HG03103 (cell line): ENCODE measurements around the gene TTLL11.

Experiments
- ATAC-seq: cut with Tn5 transposase; IDR thresholded peaks from one replicate; pipeline ENCODE4 v1.9.1; 2021; ENCODE audit warnings: low read depth; ENCODE audit not compliant: unreplicated experiment

Gene TTLL11

DNA sequence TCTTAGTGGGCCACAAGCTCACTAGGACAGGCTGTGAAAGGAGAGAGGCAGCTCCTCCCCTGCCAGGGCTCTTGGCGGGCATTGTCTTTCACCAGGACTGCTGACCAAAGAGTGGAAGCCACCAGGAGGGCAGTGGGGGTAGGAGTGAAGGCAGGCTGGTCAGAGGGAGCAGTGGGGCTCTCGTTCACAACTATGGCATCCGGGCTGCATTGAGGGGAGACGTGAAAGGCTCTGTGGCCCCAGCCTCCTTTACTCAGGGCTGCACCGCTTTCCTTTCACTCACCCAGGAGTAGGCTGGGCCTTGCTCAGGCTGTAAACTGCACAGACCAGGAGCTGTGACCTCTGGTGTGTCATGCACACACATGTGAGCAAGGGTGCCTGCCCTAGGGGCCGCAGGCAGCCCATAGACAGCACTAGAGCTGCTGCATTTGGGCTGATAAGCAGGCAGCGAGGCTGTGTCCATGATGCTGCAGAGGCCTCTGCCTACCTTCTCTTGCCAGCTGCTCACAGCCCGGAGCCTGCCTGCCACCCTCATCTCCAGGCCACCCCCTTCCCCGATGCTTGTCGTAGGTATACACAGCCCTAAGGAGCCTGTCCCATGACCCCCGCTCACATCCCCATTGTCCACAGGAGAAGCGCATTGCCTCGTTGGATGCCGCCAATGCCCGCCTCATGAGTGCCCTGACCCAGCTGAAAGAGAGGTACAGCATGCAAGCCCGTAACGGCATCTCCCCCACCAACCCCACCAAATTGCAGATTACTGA is 311.2 kb downstream of the TTLL11 start:
- ATAC-seq = no peak

DNA sequence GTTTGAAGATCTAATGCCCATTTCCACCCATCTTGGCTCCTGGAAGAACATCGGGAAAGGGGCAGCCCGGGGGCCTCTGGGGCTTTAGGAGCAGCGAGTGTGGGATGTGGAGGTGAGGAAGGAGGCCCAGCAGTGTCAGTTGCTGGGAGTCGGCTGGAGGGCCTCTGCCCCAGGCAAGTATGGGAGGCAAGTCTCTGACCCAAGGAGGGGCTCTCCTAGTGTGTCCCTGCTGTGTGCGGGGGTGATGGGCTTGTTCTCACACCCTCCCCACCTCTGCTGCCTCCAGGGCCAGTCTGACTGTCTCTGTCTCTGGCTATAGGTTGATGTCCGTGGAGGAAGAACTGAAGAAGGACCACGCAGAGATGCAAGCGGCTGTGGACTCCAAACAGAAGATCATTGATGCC is 312.0 kb downstream of the TTLL11 start:
- ATAC-seq = no peak

DNA sequence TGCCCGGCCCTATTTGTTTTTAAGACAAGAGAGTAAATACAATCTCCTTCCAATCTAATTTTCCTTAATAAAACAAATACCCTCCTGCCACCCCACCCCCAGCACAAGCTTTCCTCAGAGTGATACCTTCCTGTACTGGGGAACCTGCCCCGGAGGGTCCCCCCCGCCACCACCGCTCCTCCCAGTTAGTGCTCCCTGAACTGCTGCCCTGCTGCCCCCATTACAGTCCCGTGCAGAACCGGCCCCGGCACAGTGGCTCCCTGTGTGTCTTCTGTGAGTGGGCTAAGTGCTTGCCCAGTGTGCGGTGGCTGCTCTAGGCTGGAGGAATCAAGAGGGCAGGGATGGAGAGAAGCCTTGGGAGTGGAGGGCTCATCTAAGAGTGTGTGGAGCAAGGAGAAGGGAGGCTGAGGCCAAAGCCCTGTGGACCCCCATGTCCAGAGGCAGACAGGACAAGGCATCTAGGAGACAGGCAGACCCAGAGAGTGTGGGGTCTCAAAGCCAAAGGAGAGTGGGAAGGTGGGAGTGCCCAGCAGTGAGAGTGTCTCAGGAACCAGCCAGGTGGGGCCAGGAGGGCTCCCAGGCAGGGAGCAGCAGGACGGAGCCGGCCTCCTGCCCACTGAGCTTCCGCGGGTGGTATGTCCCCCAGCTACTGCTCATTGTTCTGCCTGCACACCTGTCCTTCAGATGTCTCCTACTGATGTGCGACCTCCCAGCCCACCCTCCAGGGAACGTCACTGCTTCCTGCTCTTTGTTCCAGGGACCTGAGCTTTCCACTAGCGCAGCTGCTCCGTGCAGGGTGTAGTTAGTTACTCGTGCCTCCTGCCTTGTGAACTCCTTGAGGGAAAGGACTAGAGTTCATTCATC is 312.7 kb downstream of the TTLL11 start:
- no peak for ATAC-seq

DNA sequence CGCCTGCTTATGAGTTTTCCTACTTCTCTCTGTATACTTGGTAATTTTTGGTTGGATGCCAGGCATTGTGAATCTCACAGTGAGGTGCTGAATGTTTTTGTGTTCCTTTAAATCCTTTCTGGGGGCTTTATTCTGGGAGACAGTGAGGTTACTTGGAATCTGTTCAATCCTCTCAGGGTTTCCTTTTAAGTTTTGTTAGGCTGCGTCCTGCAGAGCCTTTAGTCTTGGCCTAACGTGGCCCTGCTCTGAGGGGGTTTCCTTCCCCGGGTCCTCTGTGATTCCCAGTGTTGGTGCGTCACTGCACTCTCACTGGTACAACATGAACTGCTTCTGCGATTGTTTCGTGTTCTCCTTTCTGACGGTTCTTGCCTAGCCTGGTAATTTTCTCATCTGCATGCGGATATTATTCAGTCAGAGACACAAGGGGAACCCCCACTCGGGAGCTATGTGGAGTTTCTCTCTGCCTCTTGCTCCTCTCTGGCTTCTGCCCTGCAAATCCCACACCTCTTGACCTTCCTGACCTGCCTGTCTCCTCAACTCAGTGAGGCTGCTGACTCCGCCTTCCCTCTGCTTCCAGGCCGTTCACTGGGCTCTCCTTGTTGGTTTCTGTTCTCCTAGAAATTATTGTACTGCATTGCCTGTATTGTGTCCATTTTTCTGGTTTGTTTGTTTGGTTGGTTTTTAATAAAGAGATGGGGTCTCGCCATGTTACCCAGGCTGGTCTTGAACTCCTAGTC is 313.6 kb downstream of the TTLL11 start:
- no peak for ATAC-seq

DNA sequence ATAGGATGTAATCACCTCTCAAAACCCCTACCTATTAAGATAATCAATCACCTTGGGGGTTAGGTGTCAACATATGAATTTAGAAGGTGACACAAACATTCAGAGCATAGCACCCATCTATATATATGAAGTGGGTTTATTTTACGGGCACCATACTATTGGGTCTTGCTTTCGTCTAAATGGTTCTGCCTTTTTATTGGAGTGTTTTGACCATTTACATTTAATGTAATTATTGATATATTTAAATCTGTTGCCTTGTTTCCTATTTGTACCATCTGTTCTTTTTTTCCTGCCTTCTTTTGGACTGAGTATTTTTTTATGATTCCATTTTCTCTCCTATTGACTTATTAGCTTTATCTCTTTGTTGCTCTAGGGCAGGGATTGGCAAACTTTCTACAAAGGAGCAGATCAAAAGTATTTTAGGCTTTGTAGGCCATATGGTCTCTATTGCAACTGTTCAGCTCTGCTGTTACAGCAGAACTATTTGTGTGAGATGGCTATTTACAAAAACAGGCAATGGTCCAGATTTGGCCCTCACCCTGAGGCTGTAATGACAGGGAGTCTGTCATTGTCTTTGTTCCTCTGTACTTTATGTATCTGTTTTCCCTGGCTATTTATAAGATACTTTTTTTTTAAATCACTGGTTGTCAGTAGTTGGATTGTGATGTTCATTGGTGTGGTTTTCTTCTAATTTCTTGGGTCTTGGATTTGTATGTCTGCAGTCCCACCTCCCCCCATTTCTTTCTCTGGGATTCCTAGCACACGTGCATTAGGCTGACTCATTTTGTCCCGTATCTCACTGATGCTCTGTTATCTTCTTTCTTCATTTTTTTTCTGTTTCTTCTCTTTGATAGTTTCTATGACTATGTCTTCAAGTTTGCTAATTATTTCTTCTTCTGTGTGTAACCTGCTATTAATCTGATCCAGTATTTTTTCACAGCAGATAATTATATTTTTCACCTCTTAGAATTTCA is 314.6 kb downstream of the TTLL11 start:
- no peak for ATAC-seq

DNA sequence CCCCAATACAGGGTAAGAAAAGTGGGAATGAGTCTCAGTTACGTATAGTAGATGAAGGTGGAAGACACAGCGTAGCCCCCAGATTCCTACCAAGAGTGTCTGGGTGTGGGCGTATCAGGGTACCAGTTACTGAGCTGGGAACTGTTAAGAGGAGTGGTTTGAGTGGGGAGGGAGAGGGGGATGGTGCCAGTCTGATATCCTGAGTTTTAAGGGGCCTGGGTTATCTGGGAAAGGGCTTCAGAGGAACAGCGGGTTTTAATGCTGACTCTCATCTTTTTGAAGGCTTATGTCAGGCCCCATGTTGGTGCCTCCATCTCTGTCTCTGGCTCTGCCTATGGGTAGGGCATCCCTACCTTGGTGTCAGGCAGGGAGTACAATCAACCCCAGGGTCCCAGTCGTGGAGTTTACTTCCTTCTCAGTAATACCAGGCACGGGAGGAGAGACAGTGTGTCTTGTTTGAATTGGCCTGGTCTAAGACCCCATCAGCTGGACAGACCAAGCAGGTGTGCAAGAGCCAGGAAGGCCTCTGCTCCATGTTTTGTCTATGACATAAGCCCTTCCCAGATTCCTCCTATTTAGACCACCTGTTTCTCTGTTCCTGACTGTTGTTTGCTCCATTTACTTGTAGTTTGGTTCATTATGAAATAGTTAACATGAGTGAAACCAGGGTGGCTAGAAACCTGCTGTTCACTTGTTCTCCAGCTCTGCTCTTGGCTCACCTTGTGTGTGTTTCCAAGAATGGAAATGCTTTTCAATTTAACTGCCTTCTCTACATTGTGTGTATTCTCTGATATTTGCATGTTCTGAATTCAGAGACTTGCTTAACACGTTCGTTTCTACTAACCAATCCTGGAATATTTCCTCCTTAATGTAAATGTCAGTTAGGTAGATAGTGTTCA is 316.1 kb downstream of the TTLL11 start:
- no peak for ATAC-seq

DNA sequence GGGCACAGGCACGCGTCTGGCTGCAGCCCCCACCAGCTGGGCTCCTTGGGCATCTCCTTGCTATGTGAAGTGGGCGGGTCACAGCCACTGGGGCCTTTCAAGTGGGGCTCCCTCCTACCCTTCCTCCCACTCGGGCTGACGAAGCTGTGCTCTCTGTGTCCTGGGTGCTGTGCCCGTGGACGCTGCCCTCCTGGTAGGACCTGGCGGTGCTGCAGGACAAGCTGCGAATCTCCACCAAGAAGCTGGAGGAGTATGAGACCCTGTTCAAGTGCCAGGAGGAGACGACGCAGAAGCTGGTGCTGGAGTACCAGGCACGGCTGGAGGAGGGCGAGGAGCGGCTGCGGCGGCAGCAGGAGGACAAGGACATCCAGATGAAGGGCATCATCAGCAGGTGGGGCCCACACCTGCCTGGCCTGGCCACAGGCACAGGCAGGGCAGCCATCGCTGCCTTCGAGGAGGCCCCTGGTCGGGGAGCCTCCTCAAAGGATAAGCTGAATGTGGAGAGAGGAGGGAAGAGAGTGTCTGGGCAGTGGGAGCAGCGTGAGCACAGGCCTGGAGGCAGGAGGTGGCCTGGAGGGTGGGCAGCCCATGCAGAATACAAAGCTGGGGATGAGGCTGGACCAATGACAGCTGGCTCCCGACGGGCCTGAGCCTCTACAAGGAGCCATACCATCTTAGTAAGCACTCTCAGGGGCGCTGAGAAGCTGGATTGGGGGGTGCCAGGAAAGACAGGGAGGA is 316.9 kb downstream of the TTLL11 start:
- no peak for ATAC-seq

DNA sequence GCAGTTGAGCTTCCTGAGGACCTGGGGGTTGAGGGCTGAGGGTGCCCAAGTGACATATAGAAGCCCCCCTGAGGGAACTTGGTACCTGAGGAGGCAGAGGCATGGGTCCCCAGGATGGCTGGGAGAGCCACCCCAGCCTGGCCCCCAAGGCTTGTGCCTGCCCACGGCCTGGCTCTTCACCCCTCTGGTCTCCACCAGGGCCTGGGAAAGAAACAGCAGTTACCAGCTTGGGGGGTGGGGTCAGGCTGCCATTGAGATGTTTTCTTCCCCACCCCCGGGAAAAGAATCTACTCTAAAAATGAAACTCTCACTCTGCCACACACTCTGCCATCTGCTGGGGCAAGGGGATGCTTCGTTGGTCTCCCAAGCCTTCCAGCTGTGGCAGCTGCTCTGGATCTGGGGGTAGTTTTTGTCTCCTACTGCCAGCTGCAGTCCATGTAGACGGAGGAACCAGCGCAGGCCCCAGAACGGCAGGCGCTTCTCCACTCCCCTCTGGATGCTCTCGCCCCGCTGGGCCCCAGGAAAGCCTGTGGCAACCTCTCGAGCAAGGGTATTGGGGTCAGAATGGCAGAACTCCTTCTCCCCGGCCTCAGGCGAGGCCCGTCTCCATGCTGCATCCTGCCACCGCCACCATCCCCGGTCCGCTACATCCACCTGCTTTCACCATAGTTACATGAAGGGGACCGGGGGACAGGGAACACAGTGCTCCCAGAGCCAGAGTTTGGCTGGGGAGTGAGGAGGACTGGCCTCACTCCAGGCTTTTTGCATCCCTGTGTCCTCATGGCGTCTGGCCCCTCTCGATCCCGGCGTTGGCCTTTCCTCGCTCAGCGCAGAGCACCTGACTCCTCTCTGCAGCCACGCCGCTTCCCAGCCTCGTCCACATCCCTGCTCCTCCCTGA is 318.1 kb downstream of the TTLL11 start:
- no peak for ATAC-seq

DNA sequence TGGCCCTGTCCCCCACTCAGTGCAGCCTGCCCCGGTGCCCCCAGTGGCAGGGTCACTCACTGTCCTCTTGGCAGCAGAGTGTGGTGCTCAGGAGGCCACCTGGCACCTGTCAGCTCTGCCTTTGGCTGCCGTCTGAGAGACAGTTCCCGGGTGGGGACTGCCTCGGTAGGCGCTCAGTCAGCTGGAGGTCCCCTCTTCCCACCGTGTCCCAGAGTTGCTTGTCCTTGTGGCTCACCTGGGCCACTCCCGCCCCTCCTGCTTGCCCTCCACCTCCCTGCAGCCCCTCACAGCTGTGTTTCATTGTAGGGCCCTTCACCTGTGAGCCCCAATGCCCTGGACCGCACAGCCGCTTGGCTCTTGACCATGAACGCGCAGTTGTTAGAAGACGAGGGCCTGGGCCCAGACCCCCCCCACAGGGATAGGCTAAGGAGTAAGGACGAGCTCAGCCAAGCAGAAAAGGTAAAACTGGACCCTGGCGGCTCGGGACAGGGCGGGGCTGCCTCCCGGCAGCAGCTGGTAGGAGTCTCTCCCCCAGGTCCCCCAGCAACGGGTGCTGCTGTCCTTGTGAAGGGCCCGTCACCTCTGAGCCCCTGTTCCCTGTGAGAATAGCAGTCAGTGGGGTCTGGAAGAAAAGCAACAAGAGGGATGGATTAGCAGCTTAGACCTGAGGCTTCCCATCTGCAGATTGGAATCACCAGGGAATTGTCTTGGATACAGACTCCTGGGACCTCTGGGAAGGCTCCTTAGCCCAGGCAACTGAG is 319.0 kb downstream of the TTLL11 start:
- no peak for ATAC-seq

DNA sequence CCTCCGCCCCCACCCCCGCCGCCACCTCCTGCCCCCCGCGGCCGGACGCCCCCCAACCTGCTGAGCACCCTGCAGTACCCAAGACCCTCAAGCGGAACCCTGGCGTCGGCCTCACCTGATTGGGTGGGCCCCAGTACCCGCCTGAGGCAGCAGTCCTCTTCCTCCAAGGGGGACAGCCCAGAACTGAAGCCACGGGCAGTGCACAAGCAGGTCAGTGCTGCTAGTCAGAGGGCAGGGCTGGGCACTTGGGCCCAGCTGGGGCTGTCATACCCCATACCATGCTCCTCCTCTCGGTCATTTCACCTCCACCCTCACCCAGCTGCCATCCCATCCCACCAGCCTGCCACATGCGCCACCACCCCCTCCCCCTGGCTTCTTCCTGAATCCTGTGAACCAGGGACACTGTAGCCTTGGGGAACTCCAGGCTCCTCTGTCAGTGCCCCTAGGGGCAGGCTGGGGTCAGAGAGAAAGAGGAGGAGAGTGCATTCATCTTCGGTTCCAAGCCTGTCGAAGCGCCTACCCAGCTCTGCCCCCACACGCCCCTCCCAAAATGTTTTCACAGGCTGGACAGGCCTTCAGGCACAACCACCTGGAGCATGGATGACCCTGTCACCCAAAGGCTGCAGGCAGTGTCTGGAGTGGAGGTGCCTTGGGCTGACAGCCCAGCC is 319.7 kb downstream of the TTLL11 start:
- ATAC-seq = no peak

DNA sequence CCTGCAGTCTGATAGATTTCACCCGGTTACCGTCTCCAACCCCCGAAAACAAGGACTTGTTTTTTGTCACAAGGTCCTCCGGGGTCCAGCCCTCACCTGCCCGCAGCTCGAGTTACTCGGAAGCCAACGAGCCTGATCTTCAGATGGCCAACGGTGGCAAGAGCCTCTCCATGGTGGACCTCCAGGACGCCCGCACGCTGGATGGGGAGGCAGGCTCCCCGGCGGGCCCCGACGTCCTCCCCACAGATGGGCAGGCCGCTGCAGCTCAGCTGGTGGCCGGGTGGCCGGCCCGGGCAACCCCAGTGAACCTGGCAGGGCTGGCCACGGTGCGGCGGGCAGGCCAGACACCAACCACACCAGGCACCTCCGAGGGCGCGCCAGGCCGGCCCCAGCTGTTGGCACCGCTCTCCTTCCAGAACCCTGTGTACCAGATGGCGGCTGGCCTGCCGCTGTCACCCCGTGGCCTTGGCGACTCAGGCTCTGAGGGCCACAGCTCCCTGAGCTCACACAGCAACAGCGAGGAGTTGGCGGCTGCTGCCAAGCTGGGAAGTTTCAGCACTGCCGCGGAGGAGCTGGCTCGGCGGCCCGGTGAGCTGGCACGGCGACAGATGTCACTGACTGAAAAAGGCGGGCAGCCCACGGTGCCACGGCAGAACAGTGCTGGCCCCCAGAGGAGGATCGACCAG is 320.4 kb downstream of the TTLL11 start:
- ATAC-seq = no peak
